ENCODE measurements around the gene PARP15. TPM values are rescaled to one million over a fixed set of nuclear protein-coding genes. Genes with fewer than 3 reads are reported as not detected.

The PARP15 gene
- total and polyA plus RNA-seq, 2 donors (not counting 3 experiments of a cell fraction or from before 2014, with no cell fraction given) = 0.81 to 1.4 TPM

DNA sequence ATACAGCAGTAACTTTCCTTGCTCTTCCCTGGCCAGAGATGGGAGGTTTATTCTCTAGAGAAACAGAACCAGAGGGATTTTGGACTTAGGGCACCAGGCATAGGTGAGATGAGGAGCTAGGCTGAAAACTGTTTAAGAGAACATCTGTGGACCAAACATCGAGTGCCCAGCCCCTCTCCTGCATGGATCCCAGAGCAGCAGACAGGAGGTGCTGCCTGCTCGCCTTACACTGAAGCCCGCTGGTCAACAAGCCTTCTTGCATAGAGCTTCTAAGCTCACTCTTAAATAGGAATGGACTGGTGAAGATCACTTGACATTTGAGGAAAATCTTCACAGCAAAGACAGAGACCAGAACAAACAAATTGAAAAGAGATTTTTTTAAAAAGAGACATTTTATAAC lies 41.2 kb downstream of the PARP15 start:
- DNase-seq (ENCODE audit: low read depth, low spot score) (no peak), FAIRE-seq (no peak)
- H4K20me1 ChIP-seq (replicated peaks; ENCODE audit: control insufficient read depth, extremely low read depth, insufficient read depth, low read length) = no peaks in the 10 kb centered on the region
- no peaks in the 10 kb centered on the region for H3K4me1 ChIP-seq (ENCODE audit: control insufficient read depth, extremely low read depth, insufficient read depth, low read length)
- H3K27ac ChIP-seq (ENCODE audit: insufficient read depth, low read depth, low read length) = no peak overlapping the region
- intact Hi-C loops (cut with micrococcal nuclease) (no loop called here), dilution Hi-C loops (cut with MboI; ENCODE audit: extremely low pct_ligation_motif_present, low sequenced_read_pairs) (no loop called here)
- no peak overlapping the region for H3K9ac ChIP-seq (replicated peaks; ENCODE audit: extremely low read depth, insufficient read depth, low read length)
- H3K36me3 ChIP-seq (ENCODE audit: control insufficient read depth in 2 of 2, extremely low read depth in 1 of 2, insufficient read depth in 2 of 2, low read length in 2 of 2) = no peaks in the 10 kb centered on the region
- no peak overlapping the region for H3K4me2 ChIP-seq (ENCODE audit: insufficient read depth, low read length)
- H3K9me3 ChIP-seq (replicated peaks; ENCODE audit: control insufficient read depth, insufficient read depth, low read length) = no peaks in the 10 kb centered on the region
- no peak overlapping the region for H3K4me3 ChIP-seq (replicated peaks in 1 of 3; ENCODE audit: insufficient read depth in 1 of 3, low read depth in 1 of 3, low read length in 3 of 3)
- H3K27me3 ChIP-seq (ENCODE audit: control insufficient read depth in 2 of 2, insufficient read depth in 2 of 2, low read length in 2 of 2) = peaks cover 10 to 20% of the 10 kb centered on the region in 2 experiments
- BruUV-seq (replicated peaks) = no TSS peak
- H3K79me2 ChIP-seq (ENCODE audit: control insufficient read depth, insufficient read depth, low read length) = no peaks in the 10 kb centered on the region
- H3K9me1 ChIP-seq (replicated peaks; ENCODE audit: control insufficient read depth, extremely low read depth, insufficient read depth, low read length) = no peaks in the 10 kb centered on the region
- ChIA-PET POLR2A (no interaction called here), CTCF (interaction anchor here (0.7 kb wide), 1 partner anchor 10 kb away, joined by 3 read pairs; no protein-coding TSS in a partner anchor)
- TF ChIP-seq GATA2 (IDR thresholded peaks at IDR 0.05; ENCODE audit: insufficient read depth, insufficient read length, low read depth, low read length) = no peak
- TF ChIP-seq, protein P1, sequence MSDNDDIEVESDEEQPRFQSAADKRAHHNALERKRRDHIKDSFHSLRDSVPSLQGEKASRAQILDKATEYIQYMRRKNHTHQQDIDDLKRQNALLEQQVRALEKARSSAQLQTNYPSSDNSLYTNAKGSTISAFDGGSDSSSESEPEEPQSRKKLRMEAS (IDR thresholded peaks at IDR 0.05; ENCODE audit: insufficient read depth, insufficient read length) = no peak
- no peak for TF ChIP-seq POLR2AphosphoS5 (IDR thresholded peaks at IDR 0.05; ENCODE audit: insufficient read depth, low read depth, low read length)
- no peak overlapping the region for H2AFZ ChIP-seq (ENCODE audit: low read depth, low read length)

DNA sequence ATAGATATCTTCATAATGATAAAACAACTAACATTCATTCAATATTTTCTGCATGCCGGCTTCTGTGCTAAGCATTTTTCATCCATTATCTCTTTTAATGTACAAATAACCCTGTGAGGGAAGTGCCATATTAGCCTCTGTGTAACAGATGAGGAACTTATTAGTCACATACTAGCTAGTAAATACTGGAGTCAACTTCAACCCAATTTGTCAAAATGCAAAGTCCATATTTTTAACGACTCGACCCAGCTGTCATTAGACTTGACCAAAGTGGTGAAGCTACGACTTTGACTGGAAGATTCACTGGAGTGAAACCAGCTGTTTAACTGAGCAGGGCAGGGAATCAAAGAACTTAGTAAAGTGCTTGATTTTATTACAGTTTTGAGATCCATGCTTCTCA lies 41.6 kb downstream of the PARP15 start:
- Histone ChIP-seq H3K4me1 (ENCODE audit: control insufficient read depth, extremely low read depth, insufficient read depth, low read length) (no peaks in the 10 kb centered on the region), H3K27me3 (ENCODE audit: control insufficient read depth in 2 of 2, insufficient read depth in 2 of 2, low read length in 2 of 2) (peaks cover 10 to 20% of the 10 kb centered on the region in 2 experiments), H3K9me1 (replicated peaks; ENCODE audit: control insufficient read depth, extremely low read depth, insufficient read depth, low read length) (no peaks in the 10 kb centered on the region), H2AFZ (ENCODE audit: low read depth, low read length) (no peak overlapping the region), H3K79me2 (ENCODE audit: control insufficient read depth, insufficient read depth, low read length) (no peaks in the 10 kb centered on the region), H3K9ac (replicated peaks; ENCODE audit: extremely low read depth, insufficient read depth, low read length) (no peak overlapping the region), H3K4me2 (ENCODE audit: insufficient read depth, low read length) (no peak overlapping the region), H3K9me3 (replicated peaks; ENCODE audit: control insufficient read depth, insufficient read depth, low read length) (no peaks in the 10 kb centered on the region), H4K20me1 (replicated peaks; ENCODE audit: control insufficient read depth, extremely low read depth, insufficient read depth, low read length) (no peaks in the 10 kb centered on the region), H3K27ac (ENCODE audit: insufficient read depth, low read depth, low read length) (no peak overlapping the region), H3K36me3 (ENCODE audit: control insufficient read depth in 2 of 2, extremely low read depth in 1 of 2, insufficient read depth in 2 of 2, low read length in 2 of 2) (no peaks in the 10 kb centered on the region), H3K4me3 (replicated peaks in 1 of 3; ENCODE audit: insufficient read depth in 1 of 3, low read depth in 1 of 3, low read length in 3 of 3) (no peak overlapping the region)
- no peak for TF ChIP-seq MYC (IDR thresholded peaks at IDR 0.05; ENCODE audit: low read depth, low read length)
- no peak for TF ChIP-seq FOS (IDR thresholded peaks at IDR 0.05; ENCODE audit: borderline replicate concordance, insufficient read depth, low read length)
- TF ChIP-seq GATA2 (IDR thresholded peaks at IDR 0.05; ENCODE audit: insufficient read depth, insufficient read length, low read depth, low read length) = no peak
- TF ChIP-seq, protein P1 (IDR thresholded peaks at IDR 0.05; ENCODE audit: insufficient read depth, insufficient read length) = no peak
- no peak for TF ChIP-seq JUN (IDR thresholded peaks at IDR 0.05; ENCODE audit: borderline replicate concordance, insufficient read depth, insufficient read length, low read depth)
- TF ChIP-seq EZH2 (IDR thresholded peaks at IDR 0.05; ENCODE audit: borderline replicate concordance, low read depth, low read length, severe bottlenecking) = no peak
- TF ChIP-seq POLR2A (IDR thresholded peaks at IDR 0.05; ENCODE audit: low read depth, low read length) = no peak
- no peak for TF ChIP-seq POLR2AphosphoS5 (IDR thresholded peaks at IDR 0.05; ENCODE audit: insufficient read depth, low read depth, low read length)
- TF ChIP-seq, protein P2, sequence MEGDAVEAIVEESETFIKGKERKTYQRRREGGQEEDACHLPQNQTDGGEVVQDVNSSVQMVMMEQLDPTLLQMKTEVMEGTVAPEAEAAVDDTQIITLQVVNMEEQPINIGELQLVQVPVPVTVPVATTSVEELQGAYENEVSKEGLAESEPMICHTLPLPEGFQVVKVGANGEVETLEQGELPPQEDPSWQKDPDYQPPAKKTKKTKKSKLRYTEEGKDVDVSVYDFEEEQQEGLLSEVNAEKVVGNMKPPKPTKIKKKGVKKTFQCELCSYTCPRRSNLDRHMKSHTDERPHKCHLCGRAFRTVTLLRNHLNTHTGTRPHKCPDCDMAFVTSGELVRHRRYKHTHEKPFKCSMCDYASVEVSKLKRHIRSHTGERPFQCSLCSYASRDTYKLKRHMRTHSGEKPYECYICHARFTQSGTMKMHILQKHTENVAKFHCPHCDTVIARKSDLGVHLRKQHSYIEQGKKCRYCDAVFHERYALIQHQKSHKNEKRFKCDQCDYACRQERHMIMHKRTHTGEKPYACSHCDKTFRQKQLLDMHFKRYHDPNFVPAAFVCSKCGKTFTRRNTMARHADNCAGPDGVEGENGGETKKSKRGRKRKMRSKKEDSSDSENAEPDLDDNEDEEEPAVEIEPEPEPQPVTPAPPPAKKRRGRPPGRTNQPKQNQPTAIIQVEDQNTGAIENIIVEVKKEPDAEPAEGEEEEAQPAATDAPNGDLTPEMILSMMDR (IDR thresholded peaks at IDR 0.05; ENCODE audit: extremely low read depth in 1 of 2, insufficient read depth in 1 of 2, low read depth in 1 of 2, low read length in 2 of 2) = no peak
- FAIRE-seq (no peak), DNase-seq (ENCODE audit: low read depth, low spot score) (no peak)
- intact Hi-C loops (cut with micrococcal nuclease) = no loop called here
- dilution Hi-C loops (cut with MboI; ENCODE audit: extremely low pct_ligation_motif_present, low sequenced_read_pairs) = no loop called here
- ChIA-PET POLR2A (no interaction called here), CTCF (interaction anchor here (0.7 kb wide), 1 partner anchor 10 kb away, joined by 3 read pairs; no protein-coding TSS in a partner anchor)
- BruUV-seq (replicated peaks) = no TSS peak

Data from endothelial cell of umbilical vein (primary cell).